CD1c-positive myeloid dendritic cell (primary cell): ENCODE results near the gene WIPF3.

Experiments used
- DNase-seq: peaks from one replicate; pipeline ENCODE4 v3.0.0-alpha.2; 2016; ENCODE audit errors: extremely low spot score

Gene WIPF3

DNA sequence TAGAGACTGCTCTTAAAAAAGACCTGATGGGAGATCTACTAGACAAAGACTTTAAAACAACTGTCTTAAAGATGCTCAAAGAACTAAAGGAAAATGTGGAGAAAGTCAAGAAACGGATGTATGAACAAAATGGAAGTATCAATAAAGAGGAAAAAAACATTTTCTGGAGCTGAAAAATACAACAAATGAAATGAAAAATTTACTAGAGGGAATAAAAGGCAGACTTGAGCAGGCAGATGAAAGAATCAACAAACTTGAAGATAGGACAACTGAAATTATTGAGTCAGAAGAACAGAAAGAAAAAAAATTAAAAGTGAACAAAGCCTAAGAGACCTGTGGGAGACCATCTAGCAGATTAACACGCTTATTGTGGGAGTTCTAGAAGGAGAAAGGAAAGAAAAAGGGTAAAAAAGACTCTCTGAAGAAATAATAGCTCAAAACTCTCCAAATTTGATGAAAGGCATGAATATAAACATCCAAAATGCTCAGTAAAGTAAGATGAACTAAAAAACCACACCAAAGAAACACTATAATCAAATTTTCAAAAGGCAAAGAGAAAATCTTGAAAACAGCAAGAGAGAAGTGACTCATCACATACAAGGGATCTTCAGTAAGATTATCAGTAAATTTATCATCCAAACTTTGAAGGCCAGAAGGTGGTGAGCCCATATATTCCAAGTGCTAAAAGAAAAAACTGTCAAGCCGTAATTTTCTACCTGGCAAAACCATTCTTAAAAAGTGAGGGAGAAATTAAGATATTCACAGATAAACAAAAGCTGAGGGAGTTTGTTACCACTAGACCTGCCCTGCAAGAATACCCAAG, 100.1 kb downstream of the WIPF3 start:
- DNase-seq = no peak

DNA sequence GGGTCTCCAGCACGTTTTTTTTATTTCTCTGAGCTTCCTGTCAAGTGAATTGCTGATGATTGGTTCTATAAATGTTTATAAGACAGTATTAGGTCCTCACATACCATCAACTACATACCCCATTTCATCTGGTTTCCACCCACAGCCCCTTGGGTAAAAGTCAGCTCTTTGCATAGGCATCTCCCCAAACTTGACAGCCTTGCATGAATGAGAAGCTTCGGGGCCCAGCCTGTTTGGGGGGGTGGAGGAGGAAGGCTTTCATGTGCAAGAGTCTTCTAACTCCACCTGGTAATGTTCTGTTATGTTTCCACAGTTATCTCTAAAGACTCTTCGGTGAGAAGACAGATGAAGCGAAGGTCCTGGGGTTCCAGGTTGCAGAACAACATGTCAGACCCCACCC, 107.9 kb downstream of the WIPF3 start:
- no peak for DNase-seq

GRCh38 chr7:29915481-29916215, 109.3 kb downstream of the WIPF3 start:
- DNase-seq = no peak

GRCh38 chr7:29917641-29918040, 111.3 kb downstream of the WIPF3 start:
- DNase-seq = no peak

DNA sequence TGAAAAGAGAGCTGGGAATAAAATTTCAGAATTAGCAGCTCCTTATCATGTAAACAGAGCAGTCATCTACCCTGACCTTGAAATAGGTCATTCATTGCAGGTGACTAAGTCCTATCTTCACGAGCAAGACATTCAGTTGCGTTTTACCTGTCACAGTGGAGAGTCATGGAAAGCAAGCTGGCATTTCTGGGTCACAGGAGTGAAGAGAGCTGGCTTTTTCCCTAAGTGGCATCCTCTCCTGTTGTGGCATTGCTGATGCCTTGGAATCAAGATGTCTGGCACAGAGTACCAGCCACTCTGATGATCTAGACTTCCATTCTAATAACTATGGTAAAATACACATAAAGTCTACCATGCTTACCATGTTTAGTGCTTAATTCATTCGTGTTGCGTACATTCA, 112.5 kb downstream of the WIPF3 start:
- no peak for DNase-seq

DNA sequence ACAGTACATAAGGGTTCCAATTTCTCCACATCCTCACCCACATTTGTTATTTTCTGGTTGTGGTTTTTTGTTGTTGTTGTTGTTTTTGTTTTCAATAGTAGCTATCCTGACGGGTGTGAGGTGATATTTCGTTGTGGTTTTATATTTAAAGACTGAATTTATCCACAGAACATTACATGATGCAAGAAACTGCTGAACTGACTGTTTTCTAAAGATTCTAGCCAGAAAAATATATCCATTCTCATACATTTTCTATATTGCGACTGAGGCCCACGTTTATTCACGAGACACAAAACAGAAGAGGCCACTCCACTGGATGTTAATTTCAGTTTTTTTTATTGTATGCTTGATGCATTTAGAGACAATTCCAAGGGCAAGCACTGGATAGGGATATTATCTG, 113.5 kb downstream of the WIPF3 start:
- DNase-seq = no peak

DNA sequence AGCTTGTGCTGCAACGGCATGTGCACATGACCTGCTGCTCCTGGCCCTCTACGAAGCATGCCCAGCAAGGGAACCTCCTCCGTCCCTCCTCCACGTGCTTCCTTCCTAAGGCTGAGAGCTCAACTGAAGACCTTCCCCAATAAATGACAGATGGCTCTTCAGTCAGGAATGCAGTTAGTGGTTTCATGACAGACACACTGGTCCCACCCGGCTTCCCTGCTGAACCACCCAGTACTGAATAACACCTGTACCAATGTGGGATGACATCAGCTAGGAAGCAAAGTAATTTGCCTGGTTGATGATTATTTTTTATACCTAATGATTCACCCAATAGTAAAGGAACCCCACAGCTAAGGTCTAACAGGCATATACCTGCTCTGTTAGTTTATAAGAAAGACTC, 114.2 kb downstream of the WIPF3 start:
- no peak for DNase-seq

DNA sequence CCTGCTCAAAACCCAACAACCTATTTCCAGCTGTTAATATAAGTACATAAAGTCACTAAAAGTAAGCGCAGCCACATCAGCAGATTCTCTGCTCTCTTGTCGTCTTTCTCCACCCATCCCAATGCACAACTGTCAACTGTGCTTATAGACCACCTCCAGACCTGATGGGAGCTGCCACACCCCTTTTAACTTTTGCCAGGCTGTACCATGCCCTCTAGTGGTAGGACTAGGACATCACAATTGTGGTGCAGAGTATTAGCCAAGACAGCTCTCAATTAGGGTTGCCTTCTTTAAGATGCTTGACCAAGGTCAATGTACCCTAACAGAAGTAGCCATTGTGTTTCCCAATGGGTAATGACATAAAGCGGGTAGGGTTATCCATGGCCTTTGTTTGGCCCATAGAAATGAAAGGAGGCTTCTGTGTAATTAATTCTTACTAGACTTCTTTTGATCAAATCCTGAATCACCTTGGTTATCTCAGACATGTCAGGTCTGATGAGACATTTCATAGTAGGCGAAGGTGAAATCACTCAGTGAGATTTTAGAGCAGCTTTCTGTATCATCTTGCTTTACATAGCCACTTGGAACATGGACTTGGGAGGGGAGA, 115.2 kb downstream of the WIPF3 start:
- peak; percentile 66 for DNase-seq

GRCh38 chr7:29922921-29923700, 116.8 kb downstream of the WIPF3 start:
- DNase-seq = no peak

GRCh38 chr7:29924006-29924405, 117.7 kb downstream of the WIPF3 start:
- no peak for DNase-seq

GRCh38 chr7:29924684-29925083, 118.4 kb downstream of the WIPF3 start:
- no peak for DNase-seq

GRCh38 chr7:29926216-29926615, 119.9 kb downstream of the WIPF3 start:
- DNase-seq = no peak

- no peak for DNase-seq
Measured at GRCh38 chr7:29926741-29927140, 120.4 kb downstream of the WIPF3 start.

- DNase-seq = no peak
Measured at GRCh38 chr7:29929018-29929807, 122.9 kb downstream of the WIPF3 start.

- DNase-seq = no peak
Measured at GRCh38 chr7:29935111-29935510, 128.8 kb downstream of the WIPF3 start.

DNA sequence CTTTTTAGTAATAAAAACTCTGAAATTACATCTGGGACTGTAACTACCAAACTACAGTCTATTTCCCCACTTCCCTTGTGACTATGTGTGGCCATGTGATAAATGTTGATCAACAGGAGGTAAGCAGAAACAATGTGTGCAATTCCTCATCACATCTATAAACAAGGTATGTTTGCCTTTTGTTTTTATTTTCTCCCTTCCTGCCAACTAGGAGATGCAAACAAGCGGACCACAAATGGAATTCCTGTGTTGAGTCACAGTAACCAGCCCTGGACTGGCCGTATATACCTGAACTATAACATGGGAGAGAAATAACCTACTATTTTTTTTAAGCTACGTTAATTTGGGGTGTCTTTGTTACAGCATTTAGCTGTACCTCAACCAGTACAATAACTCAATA, 130.8 kb downstream of the WIPF3 start:
- no peak for DNase-seq

DNA sequence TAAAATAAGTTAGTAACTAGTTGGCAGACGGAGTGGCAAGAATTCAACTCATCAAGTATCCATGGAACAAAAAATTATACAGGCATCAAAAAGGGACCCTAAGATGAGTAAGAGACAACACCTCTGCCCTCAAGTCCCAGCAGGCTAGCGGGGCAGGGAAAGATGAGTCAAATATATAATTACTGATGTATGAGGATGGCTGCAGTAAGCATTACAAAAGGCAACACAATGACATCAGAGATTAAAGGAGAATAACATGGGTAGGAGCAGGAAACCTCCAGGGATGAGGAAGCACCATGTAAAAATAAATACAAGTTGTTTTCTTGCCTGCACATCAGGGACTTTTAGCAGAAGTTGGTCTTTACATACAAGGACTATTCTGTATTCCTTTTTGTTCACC, 133.9 kb downstream of the WIPF3 start:
- no peak for DNase-seq

DNA sequence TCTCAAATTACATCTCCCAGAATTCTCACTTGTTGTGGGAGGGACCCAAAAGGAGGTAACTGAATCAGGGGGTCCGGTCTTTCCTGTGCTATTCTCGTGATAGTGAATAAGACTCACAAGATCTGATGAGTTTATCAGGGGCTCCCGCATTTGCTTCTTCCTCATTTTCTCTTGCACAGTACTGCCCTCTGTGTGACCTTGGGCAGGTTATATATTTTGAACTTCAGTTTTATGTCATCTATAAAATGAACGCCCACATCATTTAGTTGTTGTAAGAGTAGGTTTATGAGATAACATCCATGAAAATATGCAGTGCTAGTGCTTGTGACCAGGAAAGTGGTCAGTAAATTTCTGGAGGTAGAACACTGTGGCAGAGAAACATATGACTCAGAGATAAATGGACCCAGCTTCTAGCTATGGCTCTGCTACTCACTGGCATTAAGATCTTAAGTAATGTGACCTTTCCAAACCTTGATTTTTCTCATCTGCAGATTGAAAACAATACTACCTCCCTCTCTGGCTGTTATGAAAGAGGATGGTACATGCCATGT, 139.0 kb downstream of the WIPF3 start:
- no peak for DNase-seq

DNA sequence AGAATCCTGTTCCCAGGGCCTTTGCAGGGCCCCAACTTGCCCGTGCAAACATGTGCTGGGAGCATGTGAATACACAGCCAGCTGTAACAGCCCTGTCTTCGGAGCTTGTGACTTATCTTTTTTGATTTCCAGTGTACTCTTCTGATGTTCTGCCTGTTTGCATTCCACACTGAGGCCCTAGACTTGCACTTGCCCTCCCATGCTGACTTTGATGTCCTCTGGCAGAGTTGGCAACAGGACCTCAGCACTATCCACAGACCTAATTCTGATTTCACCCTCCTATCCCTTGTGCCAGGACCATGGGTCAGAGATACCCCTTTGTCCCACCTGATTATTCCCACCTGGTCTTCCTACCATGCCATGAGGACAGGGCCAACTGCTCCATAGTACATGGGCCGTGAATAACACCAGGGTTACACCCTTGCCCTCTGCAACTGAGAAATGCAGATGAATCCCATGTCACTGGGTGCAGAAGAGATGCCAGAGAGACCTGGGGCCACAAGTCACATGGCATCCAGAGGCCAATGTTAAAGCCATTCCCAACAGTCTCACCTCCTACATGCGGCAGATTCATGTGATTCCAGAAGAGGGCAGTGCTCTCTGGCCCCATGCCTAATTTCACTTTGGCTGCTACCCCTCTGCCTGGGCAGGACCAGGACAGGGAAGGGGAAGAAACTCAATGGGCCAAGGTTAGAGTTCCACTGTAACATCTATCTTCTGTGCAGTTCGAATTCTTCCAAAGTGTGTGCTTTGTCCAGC, 140.3 kb downstream of the WIPF3 start:
- peak; percentile 39 for DNase-seq

DNA sequence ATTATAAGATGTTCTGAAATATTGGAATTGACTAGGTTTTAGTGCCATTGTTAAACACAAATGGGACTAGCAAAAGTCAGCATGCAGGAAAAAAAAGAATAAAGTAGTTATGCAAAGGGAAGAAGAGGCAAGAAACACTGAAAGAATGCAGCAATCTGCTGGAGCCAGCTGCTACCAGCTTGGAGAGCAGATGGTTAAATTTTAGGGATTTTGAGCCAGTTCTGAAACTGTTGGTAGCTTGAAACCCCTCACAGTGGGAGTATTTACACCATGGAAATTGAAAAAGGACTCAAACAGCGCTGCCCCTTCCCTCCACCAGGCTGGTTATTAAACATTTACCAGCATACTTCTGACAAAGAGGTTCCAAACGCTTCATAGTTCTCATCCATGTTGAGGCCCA, 142.3 kb downstream of the WIPF3 start:
- DNase-seq = no peak
